CMK (cell line): ENCODE measurements around the gene GPC6.

Source experiments
- DNase-seq: peaks from one replicate; pipeline ENCODE4 v3.0.0-alpha.2; 2010; ENCODE audit warnings: low read depth

GPC6 gene

GRCh38 chr13:93689333-93689732 is 462.7 kb downstream of the GPC6 start:
- DNase-seq, result no peak

DNA sequence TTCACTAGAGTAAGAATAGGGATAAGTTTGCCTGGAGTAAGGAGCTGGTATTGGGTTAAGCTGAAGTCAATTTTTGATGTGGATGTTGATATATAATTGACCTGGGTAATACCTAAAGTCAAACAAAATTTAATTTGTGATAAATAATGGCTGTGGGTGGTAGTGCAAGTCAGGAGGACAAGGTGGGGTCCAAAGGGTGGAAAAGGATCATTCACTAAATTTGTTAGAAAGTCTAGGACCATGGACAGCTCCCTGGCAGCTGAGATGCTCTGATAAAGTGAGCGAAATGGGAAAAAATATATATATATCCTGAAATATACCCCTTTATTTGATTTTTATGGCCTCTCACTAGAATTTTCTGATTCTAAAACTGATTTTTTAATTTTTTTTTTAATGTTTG is 463.5 kb downstream of the GPC6 start:
- no peak for DNase-seq

- DNase-seq, result no peak
Measured at GRCh38 chr13:93698016-93698613, 471.5 kb downstream of the GPC6 start.

GRCh38 chr13:93700115-93700514 is 473.5 kb downstream of the GPC6 start:
- DNase-seq, result no peak

- DNase-seq, result no peak
Measured at GRCh38 chr13:93708308-93709075, 481.9 kb downstream of the GPC6 start.

DNA sequence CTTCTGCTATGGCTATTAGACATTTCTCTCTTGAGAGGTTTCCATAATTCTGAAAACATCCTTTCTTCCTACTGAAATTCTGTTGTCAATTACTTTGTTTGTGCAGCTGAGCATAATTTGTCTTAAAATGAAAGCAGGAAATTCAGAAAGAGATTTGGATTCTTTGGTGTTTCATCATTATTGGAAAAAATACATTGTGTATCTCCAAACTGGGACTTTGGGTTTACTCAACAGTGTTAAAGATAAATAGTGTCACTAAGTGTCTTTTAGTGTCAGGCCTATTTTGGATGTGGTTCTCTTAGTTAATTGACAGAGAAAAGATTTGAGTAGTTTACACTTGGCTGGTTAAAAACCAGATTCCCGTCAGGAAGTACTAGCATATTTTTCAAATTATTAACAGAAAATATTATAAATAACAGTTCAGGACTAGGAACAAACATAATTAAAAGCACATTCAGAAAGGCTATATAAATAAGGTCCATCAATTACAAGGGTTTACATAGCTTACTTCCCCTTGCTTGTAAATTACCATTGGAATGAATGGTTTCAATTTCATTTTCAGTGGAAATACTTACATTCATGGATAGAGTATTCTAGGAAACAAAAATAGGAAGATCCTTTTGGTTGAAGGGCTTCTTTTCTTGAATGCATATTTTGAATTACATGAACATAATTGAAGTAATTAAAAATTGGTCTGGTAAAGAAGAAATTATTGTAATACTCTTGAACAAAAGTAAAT is 483.1 kb downstream of the GPC6 start:
- DNase-seq, result no peak

DNA sequence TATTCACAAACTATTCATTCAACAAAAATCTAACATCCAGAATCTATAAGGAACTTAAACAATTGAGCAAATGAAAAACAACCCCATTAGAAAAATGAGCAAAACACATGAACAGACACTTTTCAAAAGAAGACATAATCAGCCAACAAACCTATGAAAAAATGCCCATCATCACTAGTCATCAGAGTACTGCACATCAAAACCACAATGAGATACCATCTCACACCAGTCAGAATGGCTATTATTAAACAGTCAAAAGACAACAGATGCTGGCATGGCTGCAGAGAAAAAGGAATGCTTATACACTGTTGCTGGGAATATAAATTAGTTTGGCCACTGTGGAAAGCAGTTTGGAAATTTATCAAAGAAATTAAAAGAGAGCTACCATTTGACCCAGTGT is 487.6 kb downstream of the GPC6 start:
- no peak for DNase-seq

DNA sequence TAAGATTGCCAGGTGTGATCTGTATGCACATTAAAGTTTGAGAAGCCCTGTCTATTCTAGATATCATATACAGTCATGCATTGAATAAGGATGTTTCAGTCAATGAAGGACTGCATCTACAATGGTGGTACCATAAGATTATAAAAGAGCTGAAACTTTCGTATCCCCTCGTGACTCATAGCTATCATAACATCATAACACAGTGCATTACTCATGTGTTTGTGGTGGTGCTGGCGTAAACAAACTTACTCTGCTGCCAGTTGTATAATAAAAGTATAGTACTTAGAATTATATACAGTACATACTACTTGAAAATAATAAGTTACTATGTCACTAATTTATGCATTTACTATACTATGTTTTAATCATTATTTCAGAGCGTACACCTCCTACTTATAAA is 489.3 kb downstream of the GPC6 start:
- DNase-seq, result no peak

- no peak for DNase-seq
Measured at GRCh38 chr13:93716623-93717022, 490.0 kb downstream of the GPC6 start.

DNA sequence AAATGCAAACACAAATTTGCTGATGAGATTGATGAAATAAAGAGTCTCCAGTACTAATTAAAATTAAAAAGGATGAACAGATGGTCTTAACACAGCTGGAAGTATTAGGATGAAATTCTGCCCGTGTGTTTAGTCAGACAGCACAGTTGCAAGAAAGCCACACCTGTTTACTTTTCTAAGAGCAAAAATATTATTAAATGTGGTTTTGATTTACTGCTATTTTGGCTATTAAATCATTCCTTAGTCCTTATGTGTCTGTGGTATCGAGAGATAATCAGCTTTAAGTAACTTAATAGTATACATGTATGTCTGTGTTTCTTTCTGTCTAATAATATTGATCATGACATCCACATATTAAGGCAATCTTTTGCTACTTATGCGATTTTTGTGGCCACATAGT is 494.9 kb downstream of the GPC6 start:
- DNase-seq, result no peak

GRCh38 chr13:93723316-93723715 is 496.7 kb downstream of the GPC6 start:
- no peak for DNase-seq

GRCh38 chr13:93724187-93724586 is 497.6 kb downstream of the GPC6 start:
- no peak for DNase-seq

DNA sequence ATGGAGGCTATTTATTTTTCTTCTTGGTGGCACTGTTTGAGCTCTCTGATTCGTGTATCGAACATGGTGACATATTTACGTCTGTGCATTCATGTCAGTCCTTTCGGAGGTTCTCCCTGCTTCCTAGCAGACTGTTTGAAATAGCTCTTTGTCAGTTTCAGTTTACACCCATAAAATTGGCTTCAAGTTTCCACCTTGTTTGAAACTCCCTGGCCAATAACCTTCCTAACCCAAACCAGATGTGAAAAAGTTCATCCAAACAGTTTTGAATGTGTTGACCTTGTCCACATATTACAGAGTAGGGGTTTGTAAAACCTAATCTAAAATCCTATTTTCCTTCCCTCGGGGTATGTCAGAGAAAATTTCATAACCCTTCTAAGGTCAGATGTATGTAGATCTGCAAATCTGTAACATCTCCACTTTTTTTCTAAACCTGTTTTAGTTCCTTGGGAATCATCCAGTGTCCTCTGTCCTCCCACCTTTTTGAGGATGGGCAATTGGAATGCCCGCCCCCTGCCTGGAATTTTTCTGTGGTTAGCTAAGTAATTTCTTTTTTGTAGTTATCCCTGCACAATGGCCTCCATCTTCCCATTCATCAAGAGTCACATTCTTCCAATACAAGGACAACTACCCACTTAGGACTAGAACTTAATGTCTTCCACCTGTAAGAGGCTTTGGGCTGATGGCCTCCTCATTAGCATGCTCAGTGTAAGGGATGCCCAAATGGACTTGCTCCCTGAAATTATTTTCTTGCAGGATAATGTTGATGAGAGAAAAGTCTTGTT is 499.8 kb downstream of the GPC6 start:
- DNase-seq, result no peak

- no peak for DNase-seq
Measured at GRCh38 chr13:93727211-93728141, 500.9 kb downstream of the GPC6 start.

- no peak for DNase-seq
Measured at GRCh38 chr13:93729383-93729782, 502.8 kb downstream of the GPC6 start.

DNA sequence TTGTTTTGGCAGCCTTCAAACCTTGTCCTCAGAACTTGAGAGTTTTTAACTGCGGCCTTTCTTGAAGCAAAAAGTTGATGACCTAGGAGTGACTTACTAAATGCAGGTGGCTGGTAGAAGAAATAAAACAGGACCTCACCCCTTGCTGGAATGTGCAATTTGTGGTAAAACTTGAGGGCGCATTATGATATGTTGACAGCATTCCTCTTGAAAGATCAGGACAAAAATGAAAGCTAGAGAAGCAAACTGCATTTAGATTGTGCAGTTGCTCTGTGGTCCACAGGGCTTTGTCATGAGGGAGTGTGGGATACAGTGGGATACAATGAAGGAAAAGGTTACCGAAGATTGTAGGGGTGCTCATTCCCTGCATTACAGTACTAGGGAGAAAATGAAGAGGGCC is 504.2 kb downstream of the GPC6 start:
- no peak for DNase-seq

- DNase-seq, result no peak
Measured at GRCh38 chr13:93732186-93732585, 505.6 kb downstream of the GPC6 start.

- DNase-seq, result no peak
Measured at GRCh38 chr13:93736081-93736480, 509.5 kb downstream of the GPC6 start.

GRCh38 chr13:93736909-93737308 is 510.3 kb downstream of the GPC6 start:
- no peak for DNase-seq

GRCh38 chr13:93740334-93740733 is 513.7 kb downstream of the GPC6 start:
- DNase-seq, result no peak

GRCh38 chr13:93744033-93744432 is 517.4 kb downstream of the GPC6 start:
- DNase-seq, result no peak
